HG03060 (cell line): Measurements from ENCODE around the gene MYO5C.
A peak's percentile ranks its signal among the peaks of the same experiment; 100 is the strongest.
"Not testable (repeated sequence)": the region's sequence is repeated elsewhere in the genome, so short reads cannot be mapped to it uniquely, and the experiment has no call there.

Experiments used
- ATAC-seq: cut with Tn5 transposase; IDR thresholded peaks from one replicate; pipeline ENCODE4 v1.9.1; 2021; ENCODE audit warnings: low read depth, moderate number of reproducible peaks; ENCODE audit not compliant: unreplicated experiment

The MYO5C gene

DNA sequence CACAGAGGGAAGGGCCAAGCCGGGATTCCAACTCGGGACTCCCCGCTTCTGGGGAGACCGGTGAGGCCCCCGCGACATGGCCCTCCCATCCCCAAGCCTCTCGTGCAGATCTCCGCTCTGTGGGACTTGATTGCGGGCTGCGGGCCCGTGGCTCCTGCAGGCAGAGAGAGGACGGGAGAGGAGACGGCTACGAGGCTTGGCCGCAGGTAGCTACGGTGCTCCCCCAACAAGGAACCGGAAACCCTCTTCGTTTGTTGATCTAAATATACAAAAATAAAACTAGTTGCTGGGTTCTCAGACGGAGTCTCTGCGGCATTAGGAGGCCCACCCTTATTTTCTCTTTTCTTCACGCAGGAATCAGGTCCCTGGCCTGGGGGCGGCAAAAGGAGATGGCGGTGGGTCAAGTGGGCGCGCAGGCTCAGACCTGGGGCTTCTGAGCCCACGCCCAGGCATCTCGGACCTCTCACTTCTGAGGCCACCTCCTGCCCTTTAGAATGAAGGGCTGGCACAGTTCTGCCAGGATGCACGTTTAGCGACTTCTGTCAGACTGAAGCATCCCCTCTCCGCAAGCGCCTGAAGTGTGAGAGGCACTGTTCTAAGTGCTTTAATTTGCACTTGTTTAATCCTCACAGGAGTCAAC, 115.3 kb downstream of the MYO5C start:
- peak; percentile 16 for ATAC-seq

DNA sequence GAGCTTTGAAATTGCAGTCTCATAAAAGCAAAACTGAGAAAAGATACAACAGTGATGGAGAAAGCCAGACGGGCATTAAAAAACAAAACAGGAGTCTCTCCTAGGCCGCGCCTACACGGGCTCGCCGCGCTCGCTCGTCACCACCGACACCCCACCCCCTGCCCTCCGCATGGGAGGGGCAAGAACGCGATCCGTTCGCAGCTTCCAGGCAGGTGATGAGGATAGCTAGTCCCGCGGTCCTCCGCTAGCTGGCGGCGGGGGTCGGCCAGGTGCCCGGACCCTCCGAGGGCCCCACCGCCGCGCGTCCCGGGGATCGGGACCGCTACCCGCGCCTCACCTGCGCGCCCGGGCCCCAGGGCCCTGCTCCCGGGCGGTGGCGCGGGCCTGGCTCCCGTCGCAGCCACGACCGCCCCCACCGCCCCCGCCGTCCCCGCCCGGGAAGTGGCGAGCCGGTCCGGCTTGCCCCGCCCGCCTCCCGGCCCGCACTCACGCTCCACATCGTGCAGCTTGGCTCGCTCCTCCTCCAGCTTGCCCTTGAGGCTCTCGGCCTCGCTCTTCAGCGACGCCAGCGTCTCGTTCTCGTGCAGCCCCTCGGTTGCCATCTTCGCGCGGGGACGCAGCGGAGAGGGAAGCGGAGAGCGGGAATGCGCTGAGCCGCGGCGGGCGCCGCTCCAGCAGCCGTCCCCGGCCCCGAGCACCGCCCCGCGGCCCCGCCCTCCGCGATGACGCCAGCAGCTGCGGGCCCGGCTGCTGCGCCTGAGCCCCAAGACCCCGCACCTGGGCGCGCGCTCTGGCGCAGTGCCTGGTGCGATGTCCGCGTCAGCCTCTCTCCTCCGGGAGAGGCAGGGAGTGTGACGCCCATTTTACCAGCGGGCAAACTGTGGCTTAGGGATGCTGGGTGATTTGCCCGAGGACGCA, 116.1 kb downstream of the MYO5C start:
- ATAC-seq = peak; percentile 54

DNA sequence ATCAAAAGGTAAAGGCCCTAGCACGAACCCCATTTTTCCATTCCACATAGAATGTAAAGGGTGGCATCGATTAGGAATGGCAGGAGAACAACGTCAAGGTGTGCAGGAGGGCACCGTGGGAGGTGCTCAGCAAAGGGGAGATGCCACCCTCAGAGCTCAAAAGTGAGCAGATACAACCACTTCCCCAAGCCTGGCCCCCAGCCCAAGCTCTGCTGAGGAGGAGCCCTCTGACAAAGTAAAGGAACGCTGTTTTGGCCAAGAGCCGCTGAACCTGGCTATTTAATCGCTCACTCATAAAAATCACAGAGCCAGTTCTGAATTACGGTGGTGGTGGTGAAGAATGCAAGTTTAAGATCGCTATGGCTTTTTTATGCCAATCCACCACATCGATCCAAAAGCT, 116.8 kb downstream of the MYO5C start:
- ATAC-seq = no peak

DNA sequence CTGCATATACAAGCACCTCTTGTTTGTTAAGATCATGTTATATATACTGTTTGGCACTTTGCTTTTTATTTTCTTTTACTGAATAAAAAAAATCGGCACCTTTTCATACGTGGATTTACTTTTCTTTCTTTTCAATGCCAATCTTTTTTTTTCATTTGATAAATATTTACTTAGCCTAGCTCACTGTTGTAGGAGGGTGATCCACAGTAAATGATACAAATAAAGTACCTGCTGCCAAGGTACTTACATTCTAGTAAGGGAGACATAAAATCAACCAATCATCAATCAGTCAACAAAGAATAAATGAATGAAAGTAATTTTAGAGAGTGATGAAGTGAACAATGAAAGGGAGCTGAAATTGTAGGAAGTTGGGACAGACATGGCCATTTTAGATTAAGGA, 122.7 kb downstream of the MYO5C start:
- no peak for ATAC-seq

DNA sequence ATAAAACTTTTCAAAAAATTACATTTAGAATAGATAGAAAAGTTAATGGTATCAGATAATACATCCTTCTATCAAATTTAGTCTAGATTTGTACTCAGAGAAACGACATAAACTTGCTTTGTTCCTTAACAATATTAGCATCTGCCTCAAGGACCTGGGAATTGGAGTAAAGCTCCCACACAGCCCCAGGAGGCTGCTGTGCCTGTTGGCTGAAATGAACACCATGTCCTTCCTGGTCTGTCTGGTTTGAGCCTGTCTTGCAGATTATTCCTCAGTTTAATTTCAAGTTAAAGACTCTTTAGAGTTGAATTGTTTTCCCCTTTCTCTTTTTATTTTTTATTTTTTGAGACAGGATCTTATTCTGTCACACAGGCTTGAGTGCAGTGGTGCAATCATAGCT, 123.8 kb downstream of the MYO5C start:
- no peak for ATAC-seq

DNA sequence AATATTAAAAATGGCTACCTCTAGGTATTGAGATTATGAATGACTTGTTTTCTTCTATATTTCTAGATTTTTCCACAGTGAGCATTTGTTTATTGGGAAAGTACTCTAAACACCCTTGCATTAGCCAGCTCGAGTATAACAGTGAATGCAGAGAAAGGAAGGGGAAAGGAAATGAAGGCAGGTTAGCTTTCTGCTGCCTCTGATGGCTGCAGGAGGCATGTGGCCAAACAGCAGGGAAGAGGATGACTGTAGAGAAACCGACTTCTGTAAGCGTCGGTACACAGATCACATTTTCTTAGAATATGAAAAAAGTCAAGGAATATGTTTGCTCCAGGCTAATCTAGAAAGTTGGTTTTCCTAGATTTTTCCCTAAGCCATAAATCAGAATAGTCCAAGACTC, 124.2 kb downstream of the MYO5C start:
- ATAC-seq = no peak

DNA sequence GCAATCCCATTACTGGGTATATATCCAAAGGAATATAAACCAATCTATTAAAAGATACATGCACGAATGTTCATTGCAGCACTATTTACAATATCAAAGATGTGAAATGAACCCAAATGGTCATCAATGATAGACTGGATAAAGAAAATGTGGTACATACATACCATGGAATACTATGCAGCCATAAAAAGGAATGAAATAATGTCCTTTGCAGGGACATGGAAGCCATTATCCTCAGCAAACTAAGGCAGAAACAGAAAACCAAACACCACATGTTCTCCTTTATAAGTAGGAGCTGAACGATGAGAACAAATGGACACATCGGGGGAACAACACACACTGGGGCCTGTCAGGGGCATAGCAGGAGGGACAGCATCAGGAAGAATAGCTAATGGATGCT, 125.4 kb downstream of the MYO5C start:
- not testable (repeated sequence) for ATAC-seq

DNA sequence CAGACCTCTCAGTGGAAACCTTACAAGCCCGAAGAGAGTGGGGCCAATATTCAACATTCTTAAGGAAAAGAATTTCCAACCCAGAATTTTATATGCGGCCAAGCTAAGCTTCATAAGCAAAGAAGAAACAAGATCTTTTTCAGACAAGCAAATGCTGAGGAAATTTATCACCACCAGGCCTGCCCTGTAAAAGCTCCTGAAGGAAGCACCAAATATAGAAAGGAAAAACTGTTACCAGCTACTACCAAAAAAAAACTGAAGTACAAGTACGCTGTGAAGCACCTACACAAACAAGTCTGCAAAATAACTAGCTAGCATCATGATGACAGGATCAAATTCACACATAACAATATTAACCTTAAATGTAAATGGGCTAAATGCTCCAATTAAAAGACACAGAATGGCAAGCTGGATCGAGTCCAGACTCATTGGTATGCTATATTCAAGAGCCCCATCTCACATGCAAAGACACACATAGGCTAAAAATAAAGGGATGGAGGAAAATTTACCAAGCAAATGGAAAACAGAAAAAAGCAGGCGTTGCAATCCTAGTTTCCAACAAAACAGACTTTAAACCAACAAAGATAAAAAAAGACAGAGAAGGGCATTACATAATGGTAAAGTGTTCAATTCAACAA, 130.0 kb downstream of the MYO5C start:
- ATAC-seq = not testable (repeated sequence)

DNA sequence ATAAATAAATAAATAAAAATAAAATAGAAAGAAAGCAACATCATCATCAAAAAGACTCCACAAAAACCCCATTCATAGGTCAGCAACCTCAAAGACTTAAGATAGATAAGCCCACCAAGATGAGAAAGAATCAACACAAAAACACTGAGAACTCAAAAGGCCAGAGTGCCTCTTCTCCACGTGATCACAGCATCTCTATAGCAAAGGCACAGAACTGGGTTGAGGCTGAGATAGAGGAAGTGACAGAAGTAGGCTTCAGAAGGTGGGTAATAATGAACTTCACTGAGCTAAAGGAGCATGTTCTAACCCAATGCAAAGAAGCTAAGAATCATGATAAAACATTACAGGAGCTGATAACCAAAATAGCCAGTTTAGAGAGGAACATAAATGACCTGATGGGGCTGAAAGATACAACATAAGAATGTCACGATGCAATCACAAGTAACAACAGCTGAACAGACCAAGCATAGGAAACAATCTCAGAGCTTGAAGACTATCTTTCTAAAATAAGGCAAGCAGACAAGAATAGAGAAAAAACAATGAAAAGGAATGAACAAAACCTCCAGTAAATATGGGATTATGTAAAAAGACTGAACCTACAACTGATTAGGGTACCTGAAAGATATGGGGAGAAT, 130.9 kb downstream of the MYO5C start:
- ATAC-seq = no peak

DNA sequence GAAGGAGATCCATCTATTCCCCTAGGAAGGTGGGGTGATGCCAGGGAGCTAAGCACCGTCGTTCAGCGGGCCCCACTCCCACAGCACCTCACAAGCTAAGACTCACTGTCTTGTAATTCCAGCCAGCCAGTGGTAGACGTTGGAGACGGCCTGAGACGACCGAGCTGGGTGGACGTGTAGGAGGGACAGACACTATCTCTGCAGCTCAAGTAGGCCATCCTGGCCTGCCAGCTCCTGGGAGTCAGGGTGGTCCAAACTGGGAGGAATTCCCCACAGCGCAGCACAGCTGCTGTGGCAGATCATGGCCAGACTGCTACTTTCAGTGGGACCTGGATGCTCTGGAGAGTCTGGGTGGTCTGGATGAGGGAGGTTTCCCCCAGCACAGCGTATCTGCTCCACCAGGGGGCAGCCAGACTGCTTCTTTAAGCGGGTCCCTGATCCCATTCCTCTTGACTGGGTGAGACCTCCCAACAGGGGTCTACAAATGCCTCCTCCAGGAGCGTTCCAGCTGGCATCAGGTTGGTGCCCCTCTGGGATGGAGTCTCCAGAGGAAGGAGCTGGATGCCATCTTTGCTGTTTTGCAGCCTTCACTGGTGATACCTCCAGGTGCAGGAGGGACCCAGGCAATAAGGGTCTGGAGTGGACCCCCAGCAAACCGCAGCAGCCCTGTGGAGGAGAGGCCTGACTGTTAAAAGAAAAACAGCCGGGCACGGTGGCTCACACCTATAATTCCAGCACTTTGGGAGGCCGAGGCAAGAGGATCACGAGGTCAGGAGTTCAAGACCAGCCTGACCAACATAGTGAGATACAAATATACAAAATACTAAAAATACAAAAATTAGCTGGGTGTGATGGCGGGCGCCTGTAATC, 132.0 kb downstream of the MYO5C start:
- ATAC-seq = no peak

DNA sequence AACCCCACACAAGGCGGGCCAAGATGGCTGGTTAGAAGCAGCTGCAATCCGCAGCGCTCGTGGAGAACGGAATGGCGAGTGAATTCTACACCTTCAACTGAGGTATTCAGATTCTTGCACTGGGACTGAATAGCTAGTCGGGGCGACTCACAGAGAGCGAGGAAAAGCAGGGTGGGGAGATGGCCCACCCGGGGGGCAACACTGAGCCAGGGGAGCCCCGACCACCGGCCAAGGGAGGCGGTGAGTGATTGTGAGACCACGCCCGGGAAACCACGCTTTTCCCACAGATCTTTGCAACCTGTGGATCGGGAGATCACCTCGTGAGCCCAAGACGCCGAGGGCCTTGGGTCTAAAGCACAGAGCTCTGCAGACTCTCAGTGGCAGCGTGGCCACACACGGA, 132.7 kb downstream of the MYO5C start:
- no peak for ATAC-seq

DNA sequence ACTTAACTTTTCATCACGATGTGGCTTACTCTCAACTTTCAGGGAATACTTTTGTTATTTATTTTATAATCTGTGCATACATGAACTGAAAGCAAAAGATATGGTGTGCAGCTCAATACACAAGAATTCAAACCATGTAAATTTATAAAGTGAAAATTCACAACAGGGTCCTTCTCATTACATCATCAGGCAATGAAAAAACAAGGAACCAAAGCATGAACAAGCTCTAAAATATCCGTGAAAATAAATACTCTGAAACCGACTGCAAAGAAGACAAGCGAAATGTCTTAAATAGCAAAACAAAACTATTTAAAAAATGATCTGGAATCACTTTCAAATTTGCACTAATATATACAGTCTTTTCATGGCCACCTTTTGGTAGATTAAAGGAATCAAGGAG, 133.3 kb downstream of the MYO5C start:
- no peak for ATAC-seq

DNA sequence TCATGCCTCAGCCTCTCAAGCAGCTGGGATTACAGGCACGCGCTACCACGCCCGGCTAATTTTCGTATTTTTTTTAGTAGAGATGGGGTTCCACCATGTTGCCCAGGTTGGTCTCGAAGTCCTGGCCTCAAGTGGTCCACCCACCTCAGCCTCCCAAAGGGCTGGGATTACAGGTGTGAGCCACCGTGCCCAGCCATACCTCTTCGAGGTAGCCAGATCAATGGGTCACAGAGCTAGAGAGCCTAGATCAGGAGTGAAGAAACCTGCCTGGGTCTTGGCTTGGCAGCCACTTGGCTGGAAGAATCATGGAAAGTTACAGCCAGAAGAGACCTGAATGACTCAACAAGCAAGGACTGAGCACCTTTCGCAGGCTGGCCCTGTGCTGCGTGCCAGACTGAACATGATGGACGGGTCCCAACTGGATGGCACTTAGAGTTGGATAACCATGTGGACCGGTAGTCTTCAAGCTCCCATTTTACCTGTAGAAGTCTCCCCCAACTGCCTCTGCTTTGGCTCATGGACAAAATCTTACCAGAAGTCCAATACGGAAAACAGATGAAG, 134.1 kb downstream of the MYO5C start:
- no peak for ATAC-seq

DNA sequence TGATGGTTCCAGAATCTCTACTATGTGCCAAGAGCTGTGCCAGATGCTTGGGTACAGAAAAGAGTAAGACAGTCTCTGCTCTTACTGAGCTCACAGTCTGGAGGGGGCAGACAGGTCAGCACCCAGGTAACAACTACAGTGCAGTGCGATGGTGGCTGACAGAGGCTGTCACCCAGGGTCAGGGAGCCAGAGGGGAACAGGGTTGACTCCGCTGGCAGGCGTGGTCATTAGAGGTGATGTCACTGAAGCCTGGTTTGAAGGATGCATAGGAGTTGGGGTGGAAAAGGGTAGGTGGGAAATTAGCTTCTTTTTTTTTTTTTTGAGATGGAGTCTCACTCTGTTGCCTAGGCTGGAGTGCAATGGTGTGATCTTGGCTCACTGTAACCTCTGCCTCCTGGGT, 136.0 kb downstream of the MYO5C start:
- no peak for ATAC-seq

DNA sequence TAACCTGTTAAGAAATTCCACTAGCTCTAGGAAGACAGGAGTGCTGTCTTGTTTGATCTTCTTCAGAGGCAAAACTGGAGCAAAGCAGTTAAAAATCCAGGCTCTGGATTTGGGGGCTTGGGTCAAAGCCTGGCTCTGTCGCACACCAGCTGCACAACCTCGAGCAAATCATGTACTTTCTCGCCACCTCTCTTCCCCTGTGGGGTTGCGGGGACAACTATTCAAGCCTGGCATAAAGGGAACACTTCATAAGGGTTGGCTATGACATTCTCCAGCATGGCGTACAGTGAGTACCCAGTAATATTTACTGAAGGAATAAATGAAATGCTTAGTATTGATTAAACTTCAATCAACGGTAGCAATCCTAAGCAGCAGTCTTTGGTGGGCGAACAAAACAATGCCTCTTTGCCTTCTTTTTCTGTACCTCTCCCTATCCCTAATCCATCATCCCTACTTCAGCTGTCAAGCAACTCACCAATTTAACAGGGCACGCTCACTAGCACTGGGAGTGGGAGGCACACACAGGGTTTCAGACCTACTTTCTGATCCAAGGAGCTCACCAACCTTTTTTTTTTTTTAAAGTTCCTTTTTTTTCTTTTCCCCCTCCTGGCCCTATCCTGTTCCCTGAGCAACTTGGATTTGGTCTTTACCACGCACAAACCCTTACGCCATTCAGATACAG, 137.4 kb downstream of the MYO5C start:
- no peak for ATAC-seq

DNA sequence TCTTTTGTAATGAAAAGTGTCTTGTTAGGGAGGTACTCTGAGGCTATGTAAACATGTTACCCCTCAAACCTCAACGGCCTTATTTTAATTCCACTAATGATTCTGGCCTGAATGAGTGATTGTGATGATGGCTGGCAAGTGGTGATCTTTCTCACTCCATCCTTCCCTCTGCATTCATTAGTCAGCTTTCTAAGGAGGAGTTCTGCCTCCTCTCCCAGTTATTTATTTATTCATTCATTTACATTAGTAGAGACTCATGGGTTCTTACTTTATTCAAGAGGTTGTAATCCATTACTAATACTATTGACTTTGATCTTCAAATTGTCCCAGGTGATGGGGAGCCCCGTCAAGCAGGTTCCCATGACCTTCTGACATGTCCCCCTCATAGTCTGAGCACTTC, 139.7 kb downstream of the MYO5C start:
- no peak for ATAC-seq

DNA sequence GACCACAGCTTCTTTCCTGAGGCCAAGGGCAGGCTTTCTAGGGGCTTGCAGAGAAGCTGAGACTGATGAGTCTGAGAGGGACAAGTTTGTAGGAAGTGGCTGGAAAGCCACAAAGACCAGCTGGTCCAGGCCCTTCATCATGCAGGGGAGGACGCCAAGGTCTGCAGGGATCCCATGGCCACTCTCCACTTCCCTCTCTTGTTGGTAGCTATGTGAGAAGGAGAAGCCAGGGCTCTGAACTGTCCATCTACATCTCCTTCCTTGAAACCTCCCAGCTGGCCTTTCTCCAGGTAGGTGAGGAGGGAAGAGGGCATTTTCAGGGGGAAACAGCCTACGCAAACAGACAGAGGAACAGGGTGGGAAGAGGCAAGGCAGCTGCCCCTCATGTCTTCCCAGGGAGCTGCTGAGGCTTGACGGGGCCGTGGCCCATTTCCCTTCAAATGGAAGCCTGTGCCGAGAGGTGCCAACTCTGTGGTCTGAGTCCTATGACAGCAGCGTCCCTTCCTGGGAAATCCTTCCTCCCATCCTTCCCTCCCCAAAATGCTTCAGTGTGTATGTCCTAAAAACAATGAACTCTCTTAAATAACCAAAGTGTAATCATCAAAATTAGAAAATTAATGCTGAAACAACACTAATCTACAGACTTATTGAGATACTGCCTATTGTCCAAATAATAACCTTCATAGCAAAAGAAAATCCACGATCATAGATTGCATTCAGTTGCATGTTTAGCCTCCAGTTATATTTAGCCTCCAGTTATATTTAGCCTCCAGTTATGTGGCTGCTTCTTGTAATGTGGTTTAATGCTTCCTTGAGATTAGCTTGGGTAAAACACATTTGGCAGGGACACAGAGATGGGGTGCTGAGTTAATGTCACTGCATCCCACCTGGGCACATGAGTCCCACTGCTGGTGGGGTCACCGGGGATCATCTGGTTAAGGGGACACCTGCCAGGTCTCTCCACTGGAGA, 140.4 kb downstream of the MYO5C start:
- no peak for ATAC-seq
